Fibroblast of peridontal ligament (primary cell): ENCODE results near the gene ZNF79.
A peak's percentile ranks its signal among the peaks of the same experiment; 100 is the strongest.
"Not testable (repeated sequence)": the region's sequence is repeated elsewhere in the genome, so short reads cannot be mapped to it uniquely, and the experiment has no call there.

ENCODE experiments used
- DNase-seq: peaks from one replicate; pipeline ENCODE4 v3.0.0-alpha.2; 2010; ENCODE audit errors: extremely low read depth

Gene ZNF79

GRCh38 chr9:127455324-127455992, 31.3 kb downstream of the ZNF79 start:
- peak; percentile 2 for DNase-seq

GRCh38 chr9:127457191-127457878, 33.2 kb downstream of the ZNF79 start:
- no peak for DNase-seq

GRCh38 chr9:127458921-127459320, 34.7 kb downstream of the ZNF79 start:
- DNase-seq, result no peak

- no peak for DNase-seq
Measured at GRCh38 chr9:127463382-127463781, 39.2 kb downstream of the ZNF79 start.

- DNase-seq, result no peak
Measured at GRCh38 chr9:127463911-127464310, 39.7 kb downstream of the ZNF79 start.

GRCh38 chr9:127466407-127466917, 42.3 kb downstream of the ZNF79 start:
- DNase-seq, result not testable (repeated sequence)

- no peak for DNase-seq
Measured at GRCh38 chr9:127467621-127468020, 43.4 kb downstream of the ZNF79 start.

- no peak for DNase-seq
Measured at GRCh38 chr9:127470662-127471061, 46.5 kb downstream of the ZNF79 start.

- DNase-seq, result no peak
Measured at GRCh38 chr9:127473501-127473900, 49.3 kb downstream of the ZNF79 start.

- DNase-seq, result no peak
Measured at GRCh38 chr9:127473932-127474331, 49.8 kb downstream of the ZNF79 start.

GRCh38 chr9:127474592-127474991, 50.4 kb downstream of the ZNF79 start:
- DNase-seq, result no peak

GRCh38 chr9:127479507-127480081, 55.4 kb downstream of the ZNF79 start:
- no peak for DNase-seq

- DNase-seq, result no peak
Measured at GRCh38 chr9:127482662-127483061, 58.5 kb downstream of the ZNF79 start.

GRCh38 chr9:127485995-127486394, 61.8 kb downstream of the ZNF79 start:
- no peak for DNase-seq

GRCh38 chr9:127488946-127489345, 64.8 kb downstream of the ZNF79 start:
- DNase-seq, result no peak

- no peak for DNase-seq
Measured at GRCh38 chr9:127489471-127490115, 65.4 kb downstream of the ZNF79 start.

- no peak for DNase-seq
Measured at GRCh38 chr9:127490535-127491230, 66.5 kb downstream of the ZNF79 start.

- DNase-seq, result no peak
Measured at GRCh38 chr9:127491516-127491915, 67.3 kb downstream of the ZNF79 start.

GRCh38 chr9:127492616-127493015, 68.4 kb downstream of the ZNF79 start:
- no peak for DNase-seq

GRCh38 chr9:127493592-127494303, 69.6 kb downstream of the ZNF79 start:
- no peak for DNase-seq

- no peak for DNase-seq
Measured at GRCh38 chr9:127494304-127494702, 70.1 kb downstream of the ZNF79 start.
